H1 (cell line): ENCODE results near the gene OR8H3. TPM values are rescaled to one million over a fixed set of nuclear protein-coding genes. Genes with fewer than 3 reads are reported as not detected.

ENCODE experiments used
- CTCF ChIA-PET: fragments of 300-600 bp; sonication (Branson Sonifier 250); formaldehyde crosslinking; loops from one replicate; lab custom pipeline; 2021; ENCODE audit not compliant: partially characterized antibody; lab: Charles Lee
- POLR2A ChIA-PET: fragments of 300-600 bp; sonication (Branson Sonifier 250); formaldehyde crosslinking; loops from one replicate; lab custom pipeline; 2021; ENCODE audit warnings: inconsistent platforms; ENCODE audit not compliant: partially characterized antibody; lab: Charles Lee
- DNase-seq, 2 experiments: peaks; one replicate each; pipeline versions ENCODE4 v3.0.0 to v3.0.0-alpha.2; 2010 to 2022; ENCODE audit warnings: low spot score in 2 of 2, low read depth in 1 of 2, mixed read lengths in 1 of 2
- FAIRE-seq: peaks from 2 replicates; lab custom pipeline; 2011; peaks lifted over from hg19 to GRCh38; lab: Jason Lieb, UNC
- H2AFZ ChIP-seq: 2 replicates; pipeline ENCODE4 v1.8.1; 2012; ENCODE audit warnings: low read length, inconsistent platforms
- H2AK5ac ChIP-seq: 2 replicates; pipeline ENCODE4 v1.6.1; 2013; ENCODE audit warnings: low read depth, low read length
- H2BK120ac ChIP-seq: replicated peaks from 2 replicates; pipeline ENCODE3; 2013; ENCODE audit warnings: low read depth, low read length, inconsistent platforms
- H2BK12ac ChIP-seq: 2 replicates; pipeline ENCODE4 v1.6.1; 2013; ENCODE audit warnings: low read depth, low read length
- H2BK15ac ChIP-seq: 2 replicates; pipeline ENCODE4 v1.6.1; 2013; ENCODE audit warnings: low read length
- H2BK20ac ChIP-seq: 2 replicates; pipeline ENCODE4 v1.6.1; 2013; ENCODE audit warnings: low read length
- H2BK5ac ChIP-seq: 2 replicates; pipeline ENCODE4 v1.6.1; 2013; ENCODE audit warnings: low read depth, low read length
- H3K14ac ChIP-seq: 2 replicates; pipeline ENCODE4 v1.6.1; 2013; ENCODE audit warnings: inconsistent platforms; ENCODE audit not compliant: insufficient read length
- H3K18ac ChIP-seq: 2 replicates; pipeline ENCODE4 v1.6.1; 2013; ENCODE audit warnings: low read length; ENCODE audit errors: extremely low read depth
- H3K23ac ChIP-seq: 2 replicates; pipeline ENCODE4 v1.6.1; 2013; ENCODE audit warnings: inconsistent platforms; ENCODE audit not compliant: insufficient read length
- H3K23me2 ChIP-seq: 2 replicates; pipeline ENCODE4 v1.6.1; 2013; ENCODE audit warnings: low read depth, low read length
- H3K27ac ChIP-seq: 2 replicates; pipeline ENCODE4 v1.6.1; 2011; ENCODE audit warnings: low read depth, low read length, inconsistent platforms
- H3K27me3 ChIP-seq, 4 experiments: replicated peaks in 1 of 4; 1 replicate in 1 of 4; 2 replicates in 3 of 4; pipeline versions ENCODE4 v1.6.1 to v1.8.1; 2011 to 2013; ENCODE audit warnings: low read length in 3 of 4, mild to moderate bottlenecking in 3 of 4, inconsistent platforms in 2 of 4, mixed read lengths in 2 of 4, moderate library complexity in 1 of 4; ENCODE audit not compliant: control insufficient read depth in 3 of 4, insufficient read depth in 3 of 4; ENCODE audit errors: extremely low read depth in 1 of 4
- H3K36me3 ChIP-seq, 4 experiments: 2 replicates each; pipeline versions ENCODE4 v1.6.1 to v1.8.1; 2011 to 2013; ENCODE audit warnings: mild to moderate bottlenecking in 4 of 4, low read length in 3 of 4, moderate library complexity in 2 of 4, control low read depth in 1 of 4, inconsistent platforms in 1 of 4; ENCODE audit not compliant: insufficient read depth in 4 of 4, control insufficient read depth in 2 of 4
- H3K4ac ChIP-seq: replicated peaks from 2 replicates; pipeline ENCODE3; 2013; ENCODE audit warnings: low read length, low read depth, mixed read lengths, inconsistent platforms; ENCODE audit not compliant: insufficient read length
- H3K4me1 ChIP-seq, 4 experiments: replicated peaks in 1 of 4; 1 replicate in 1 of 4; 2 replicates in 3 of 4; pipeline versions ENCODE4 v1.6.1 to v1.8.1; 2011 to 2013; ENCODE audit warnings: low read length in 3 of 4, inconsistent platforms in 2 of 4, mixed read lengths in 1 of 4; ENCODE audit not compliant: insufficient read depth in 4 of 4, control insufficient read depth in 3 of 4
- H3K4me2 ChIP-seq, 2 experiments: 2 replicates each; pipeline versions ENCODE4 v1.6.1 to v1.8.1; 2011 to 2013; ENCODE audit warnings: low read depth in 2 of 2, low read length in 2 of 2, control low read depth in 1 of 2, inconsistent platforms in 1 of 2, mild to moderate bottlenecking in 1 of 2; ENCODE audit not compliant: insufficient read depth in 1 of 2
- H3K4me3 ChIP-seq, 4 experiments: fragments of 200-600, 300-600 bp in 1 of 4; sonication (generic), shearing (Covaris generic), sonication (Bioruptor Twin) in 1 of 4; 2 replicates each; pipeline versions ENCODE4 v1.5.1 to v1.8.1; 2011 to 2016; ENCODE audit warnings: low read length in 4 of 4, low read depth in 3 of 4, control low read depth in 2 of 4, inconsistent platforms in 2 of 4, mild to moderate bottlenecking in 2 of 4, mixed read lengths in 1 of 4, moderate library complexity in 1 of 4; ENCODE audit not compliant: insufficient read depth in 2 of 4; ENCODE audit errors: extremely low read depth in 1 of 4
- H3K56ac ChIP-seq: replicated peaks from 2 replicates; pipeline ENCODE3; 2013; ENCODE audit warnings: low read depth, mild to moderate bottlenecking, mixed read lengths, low read length, inconsistent platforms; ENCODE audit not compliant: insufficient read length
- H3K79me1 ChIP-seq: 2 replicates; pipeline ENCODE4 v1.6.1; 2013; ENCODE audit warnings: low read depth, low read length, control low read depth
- H3K79me2 ChIP-seq, 2 experiments: 2 replicates each; pipeline versions ENCODE4 v1.6.1 to v1.8.1; 2012 to 2013; ENCODE audit warnings: low read length in 2 of 2, mild to moderate bottlenecking in 2 of 2, inconsistent platforms in 1 of 2; ENCODE audit not compliant: insufficient read depth in 2 of 2, control insufficient read depth in 1 of 2
- H3K9ac ChIP-seq, 4 experiments: replicated peaks in 1 of 4; 1 replicate in 1 of 4; 2 replicates in 3 of 4; pipeline versions ENCODE4 v1.6.1 to v1.8.1; 2011 to 2013; ENCODE audit warnings: low read depth in 3 of 4, low read length in 3 of 4, control low read depth in 2 of 4, mild to moderate bottlenecking in 2 of 4, moderate library complexity in 2 of 4, inconsistent platforms in 1 of 4; ENCODE audit errors: extremely low read depth in 1 of 4
- H3K9me3 ChIP-seq, 2 experiments: 2 replicates each; pipeline versions ENCODE4 v1.6.1 to v1.8.1; 2012 to 2013; ENCODE audit warnings: mild to moderate bottlenecking in 2 of 2, moderate library complexity in 2 of 2, control low read depth in 1 of 2, inconsistent platforms in 1 of 2, low read depth in 1 of 2, low read length in 1 of 2, mixed read lengths in 1 of 2; ENCODE audit not compliant: insufficient read depth in 2 of 2
- H4K20me1 ChIP-seq, 2 experiments: replicated peaks in 1 of 2; 2 replicates each; pipeline versions ENCODE3 to v1.8.1; 2011 to 2013; ENCODE audit warnings: inconsistent platforms in 2 of 2, low read length in 2 of 2, mild to moderate bottlenecking in 1 of 2; ENCODE audit not compliant: insufficient read depth in 2 of 2, control insufficient read depth in 1 of 2
- H4K5ac ChIP-seq: 2 replicates; pipeline ENCODE4 v1.6.1; 2013; ENCODE audit warnings: low read length, low read depth, mixed read lengths, inconsistent platforms; ENCODE audit not compliant: insufficient read length
- H4K8ac ChIP-seq: 2 replicates; pipeline ENCODE4 v1.8.0; 2013; ENCODE audit warnings: mild to moderate bottlenecking, moderate library complexity, low read length, inconsistent platforms; ENCODE audit not compliant: insufficient read depth; ENCODE audit errors: extremely low read depth
- H4K91ac ChIP-seq: replicated peaks from 2 replicates; pipeline ENCODE3; 2013; ENCODE audit warnings: low read length, mixed read lengths, inconsistent platforms; ENCODE audit not compliant: insufficient read length
- BACH1 ChIP-seq: IDR thresholded peaks from 2 replicates; pipeline ENCODE4 v1.6.1; 2012; ENCODE audit warnings: low read length, improper control_type of control experiment
- EZH2 ChIP-seq: fragments of 200-600 bp; sonication (generic); IDR thresholded peaks from 2 replicates; pipeline ENCODE4 v1.7.1; 2012; ENCODE audit warnings: low read depth, mild to moderate bottlenecking, moderate library complexity, low read length, inconsistent platforms; ENCODE audit not compliant: severe bottlenecking
- TAF1 ChIP-seq: IDR thresholded peaks from 2 replicates; pipeline ENCODE4 v1.6.1; 2011; ENCODE audit warnings: mild to moderate bottlenecking, low read depth, low read length
- WGBS, 2 experiments: shearing (Covaris generic) in 1 of 2; methylation state at CpG; one replicate each; pipeline versions ENCODE4 v1.1.6 to v1.1.7; 2013 to 2015; ENCODE audit warnings: low lambda C conversion rate in 2 of 2, mixed read lengths in 2 of 2, inconsistent platforms in 1 of 2, low coverage in 1 of 2, missing lambda C conversion rate in 1 of 2; ENCODE audit not compliant: insufficient replicate concordance in 2 of 2, insufficient coverage in 1 of 2, insufficient read length in 1 of 2; ENCODE audit errors: extremely low coverage in 1 of 2, missing lambda C conversion rate in 1 of 2; 5-methylcytosine and 5-hydroxymethylcytosine counted together
- polyA plus RNA-seq, 7 experiments: library from polyadenylated mRNA; depleted of rRNA in 3 of 7; stranded (reverse) in 5 of 7; unstranded in 2 of 7; fragments of >200 nt in 5 of 7; fragments of 200-250 nt in 2 of 7; gene quantifications; 1 replicate in 5 of 7; 2 replicates in 1 of 7; 4 replicates in 1 of 7; pipeline versions ENCODE4 v1.2.1 to v1.2.3, GENCODE V29; 2011 to 2013; ENCODE audit warnings: missing spikeins in 2 of 7, mixed read lengths in 2 of 7
- total RNA-seq: library from RNA; stranded (reverse); fragmentation: NEBNext Ultra II Directional; extraction: Animal tissue kit (Norgen Biotek cat#: 25700); gene quantifications from 2 replicates; pipeline ENCODE4 v1.2.1, GENCODE V29; 2021

The OR8H3 gene
- total and polyA plus RNA-seq, 2 of the 8 experiments (the other 6 are each of a cell fraction or from before 2014, with no cell fraction given): not detected

DNA sequence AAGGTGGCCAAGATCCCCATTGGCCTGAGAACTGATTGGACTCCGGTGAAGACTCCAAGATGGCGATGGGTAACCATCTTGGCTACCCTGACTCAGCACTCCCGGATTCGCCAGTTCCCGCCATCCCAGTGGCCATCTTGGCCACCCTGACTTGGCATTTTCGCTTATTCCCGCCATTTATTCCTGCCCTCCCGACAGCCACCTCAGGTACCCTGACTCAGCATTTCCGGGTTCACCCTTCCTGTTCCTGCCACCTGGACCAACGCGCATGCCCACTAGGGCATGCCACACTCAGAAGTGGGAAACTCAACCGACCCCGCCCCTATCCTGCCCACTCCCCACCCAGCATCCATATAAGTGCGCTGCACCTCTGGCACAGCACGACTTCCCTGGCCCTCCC lies 30.2 kb downstream of the OR8H3 start:
- Histone ChIP-seq H2AFZ (no peak overlapping the region), H3K18ac (no peak overlapping the region), H3K14ac (no peak overlapping the region), H3K4ac (no peak overlapping the region), H2BK15ac (no peak overlapping the region), H4K20me1 (no peaks in the 10 kb centered on the region), H4K91ac (no peak overlapping the region), H3K79me2 (no peaks in the 10 kb centered on the region), H3K79me1 (no peaks in the 10 kb centered on the region), H3K27ac (no peak overlapping the region), H2BK12ac (no peak overlapping the region), H2AK5ac (no peak overlapping the region), H3K9me3 (peaks cover 0 to 7% of the 10 kb centered on the region in 2 experiments; a peak in 2 of 4 replicates), H2BK20ac (no peak overlapping the region), H4K5ac (no peak overlapping the region), H3K23ac (no peak overlapping the region), H3K56ac (no peak overlapping the region), H3K27me3 (no peaks in the 10 kb centered on the region), H3K4me1 (no peaks in the 10 kb centered on the region), H4K8ac (no peak overlapping the region), H2BK120ac (no peak overlapping the region), H3K4me3 (no peak overlapping the region), H3K23me2 (no peaks in the 10 kb centered on the region), H3K9ac (no peak overlapping the region), H2BK5ac (no peak overlapping the region), H3K4me2 (no peak overlapping the region), H3K36me3 (no peaks in the 10 kb centered on the region; a peak in 1 of 8 replicates)
- WGBS, 2 experiments: 96% methylated on average over 6 of the region's 15 CpGs; no CpG with 5 or more reads in 1 of the 2 experiments
- CTCF ChIA-PET: no interaction called here
- FAIRE-seq (no peak), DNase-seq (no peak)
- POLR2A ChIA-PET: no interaction called here
- no peak for TF ChIP-seq TAF1
- TF ChIP-seq BACH1: 0 out of 2 replicates have a peak, but pooled peaks have one; percentile 39
- no peak for TF ChIP-seq EZH2
